HepG2 (cell line): ENCODE results near the gene SAC3D1. TPM values are rescaled to one million over a fixed set of nuclear protein-coding genes. Genes with fewer than 3 reads are reported as not detected.

Source experiments
- CEBPB ChIP-seq: IDR thresholded peaks from 2 replicates; pipeline ENCODE4 v1.6.1; 2011; ENCODE audit warnings: low read depth, low read length, improper control_type of control experiment, borderline replicate concordance
- EED ChIP-seq: sonication (generic); formaldehyde crosslinking; IDR thresholded peaks from 2 replicates; pipeline ENCODE4 v1.5.0; 2020; ENCODE audit warnings: mild to moderate bottlenecking, missing genetic modification reagents
- ELF4 ChIP-seq: sonication (generic); formaldehyde crosslinking; IDR thresholded peaks from 2 replicates; pipeline ENCODE4 v1.5.0; 2020; ENCODE audit warnings: missing genetic modification reagents, mild to moderate bottlenecking, moderate library complexity, borderline replicate concordance
- ETV6 ChIP-seq: sonication (generic); formaldehyde crosslinking; conservative IDR thresholded peaks from 2 replicates; pipeline ENCODE4 v1.4.0; 2020; ENCODE audit warnings: missing genetic modification reagents
- PAX8 ChIP-seq: sonication (generic); formaldehyde crosslinking; IDR thresholded peaks from 2 replicates; pipeline ENCODE4 v1.8.0; 2022; ENCODE audit warnings: mild to moderate bottlenecking, missing genetic modification reagents, borderline replicate concordance
- TOPORS ChIP-seq: sonication (generic); formaldehyde crosslinking; IDR thresholded peaks from 2 replicates; pipeline ENCODE4 v1.8.0; 2023; ENCODE audit warnings: mild to moderate bottlenecking, missing genetic modification reagents
- ZNF230 ChIP-seq: sonication (generic); formaldehyde crosslinking; IDR thresholded peaks from 2 replicates; pipeline ENCODE4 v1.4.0; 2020; ENCODE audit warnings: mild to moderate bottlenecking, missing genetic modification reagents
- ZNF605 ChIP-seq: sonication (generic); formaldehyde crosslinking; IDR thresholded peaks from 2 replicates; pipeline ENCODE4 v1.8.0; 2022; ENCODE audit warnings: mild to moderate bottlenecking, missing genetic modification reagents
- ZNF616 ChIP-seq: sonication (generic); formaldehyde crosslinking; IDR thresholded peaks from 2 replicates; pipeline ENCODE4 v1.5.0; 2020; ENCODE audit warnings: low read depth, mild to moderate bottlenecking, missing genetic modification reagents
- ZSCAN12 ChIP-seq: sonication (generic); formaldehyde crosslinking; IDR thresholded peaks from 2 replicates; pipeline ENCODE4 v1.9.0; 2021; ENCODE audit warnings: mild to moderate bottlenecking, missing genetic modification reagents
- polyA plus RNA-seq, 8 experiments: library from polyadenylated mRNA; depleted of rRNA in 3 of 8; stranded (reverse) in 7 of 8; unstranded in 1 of 8; fragments of >200 nt; fragmentation: Illumina TruSeq in 4 of 8; extraction: Trizol in 4 of 8; gene quantifications; 2 replicates each; pipeline versions ENCODE4 v1.2.1 to v1.2.3, GENCODE V29; 2011 to 2016; ENCODE audit warnings: low read depth in 4 of 8, missing spikeins in 1 of 8, mixed read lengths in 1 of 8; ENCODE audit not compliant: insufficient read depth in 1 of 8
- total RNA-seq, 5 experiments: library from RNA; depleted of rRNA; stranded (reverse); fragments of >200 nt; fragmentation: Illumina TruSeq; extraction: Trizol; gene quantifications; 2 replicates each; pipeline ENCODE4 v1.2.3, GENCODE V29; 2016; ENCODE audit warnings: low read depth in 1 of 5
- TF ChIP-seq, protein P1 (sequence below): sonication (generic); formaldehyde crosslinking; IDR thresholded peaks from 2 replicates; pipeline ENCODE4 v1.5.0; 2020; ENCODE audit warnings: mild to moderate bottlenecking, missing genetic modification reagents
- TF ChIP-seq, protein P2 (sequence below): sonication (generic); formaldehyde crosslinking; IDR thresholded peaks from 2 replicates; pipeline ENCODE4 v1.5.1; 2020; ENCODE audit warnings: missing genetic modification reagents, mild to moderate bottlenecking, borderline replicate concordance
- TF ChIP-seq, protein P3 (sequence below): sonication (generic); formaldehyde crosslinking; IDR thresholded peaks from 2 replicates; pipeline ENCODE4 v1.4.0; 2020; ENCODE audit warnings: missing genetic modification reagents, borderline replicate concordance
- TF ChIP-seq, protein P4 (sequence below): IDR thresholded peaks from 2 replicates; pipeline ENCODE4 v1.6.1; 2018; ENCODE audit warnings: missing genetic modification reagents, mild to moderate bottlenecking, missing compliant biosample characterization
- TF ChIP-seq, protein P5 (sequence below): sonication (generic); formaldehyde crosslinking; IDR thresholded peaks from 2 replicates; pipeline ENCODE4 v1.5.0; 2020; ENCODE audit warnings: missing genetic modification reagents, mild to moderate bottlenecking, borderline replicate concordance

SAC3D1 gene
- total and polyA plus RNA-seq, 2 of the 13 experiments (the other 11 are each of a cell fraction or from before 2014, with no cell fraction given): 7.4 to 36.3 TPM

DNA sequence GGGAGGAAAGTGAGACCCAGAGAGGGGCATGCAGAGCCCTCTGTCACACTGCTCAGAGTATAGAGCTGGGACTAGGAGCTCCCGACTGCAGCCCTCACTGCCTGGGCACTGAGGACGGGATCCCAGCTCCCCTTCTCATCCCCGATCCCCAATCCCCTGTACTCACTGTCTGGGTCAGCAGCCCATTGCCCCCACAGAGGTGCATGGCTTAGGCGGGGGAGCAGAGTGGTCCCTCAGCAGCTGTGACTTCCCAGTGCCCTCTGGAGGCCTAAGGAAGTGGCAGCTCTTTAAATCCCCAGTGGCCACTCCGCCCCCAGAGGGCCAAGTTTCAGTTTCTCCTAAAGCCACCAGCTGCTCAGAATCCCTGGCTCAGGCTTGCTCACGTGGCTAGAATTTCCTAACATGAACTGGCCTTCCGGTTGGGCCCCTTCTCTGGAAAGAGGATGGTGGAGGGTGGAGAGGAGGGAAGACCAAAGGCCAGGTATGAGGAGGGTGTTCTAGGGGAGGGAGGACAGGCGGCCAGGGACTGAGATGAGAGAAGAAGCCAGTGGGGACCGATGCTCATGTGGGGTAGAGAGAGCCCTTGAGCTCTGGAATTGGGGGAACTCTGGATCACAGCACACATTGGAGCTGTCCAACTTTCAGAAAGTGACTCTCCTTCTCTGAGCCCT, 44.2 kb upstream of the SAC3D1 start, which contains the start of gene BATF2 (continued):
- TF ChIP-seq, protein P1, sequence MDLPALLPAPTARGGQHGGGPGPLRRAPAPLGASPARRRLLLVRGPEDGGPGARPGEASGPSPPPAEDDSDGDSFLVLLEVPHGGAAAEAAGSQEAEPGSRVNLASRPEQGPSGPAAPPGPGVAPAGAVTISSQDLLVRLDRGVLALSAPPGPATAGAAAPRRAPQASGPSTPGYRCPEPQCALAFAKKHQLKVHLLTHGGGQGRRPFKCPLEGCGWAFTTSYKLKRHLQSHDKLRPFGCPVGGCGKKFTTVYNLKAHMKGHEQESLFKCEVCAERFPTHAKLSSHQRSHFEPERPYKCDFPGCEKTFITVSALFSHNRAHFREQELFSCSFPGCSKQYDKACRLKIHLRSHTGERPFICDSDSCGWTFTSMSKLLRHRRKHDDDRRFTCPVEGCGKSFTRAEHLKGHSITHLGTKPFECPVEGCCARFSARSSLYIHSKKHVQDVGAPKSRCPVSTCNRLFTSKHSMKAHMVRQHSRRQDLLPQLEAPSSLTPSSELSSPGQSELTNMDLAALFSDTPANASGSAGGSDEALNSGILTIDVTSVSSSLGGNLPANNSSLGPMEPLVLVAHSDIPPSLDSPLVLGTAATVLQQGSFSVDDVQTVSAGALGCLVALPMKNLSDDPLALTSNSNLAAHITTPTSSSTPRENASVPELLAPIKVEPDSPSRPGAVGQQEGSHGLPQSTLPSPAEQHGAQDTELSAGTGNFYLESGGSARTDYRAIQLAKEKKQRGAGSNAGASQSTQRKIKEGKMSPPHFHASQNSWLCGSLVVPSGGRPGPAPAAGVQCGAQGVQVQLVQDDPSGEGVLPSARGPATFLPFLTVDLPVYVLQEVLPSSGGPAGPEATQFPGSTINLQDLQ (CRISPR knock-in tag): peak; percentile 68; the same call in 1 of the 2 replicates
- TF ChIP-seq ETV6 (CRISPR knock-in tag): no peak
- TF ChIP-seq ZNF616 (CRISPR knock-in tag): 0 out of 2 replicates have a peak, but pooled peaks have one; percentile 41
- peak; percentile 76; the same call in 1 of the 2 replicates for TF ChIP-seq ELF4 (CRISPR knock-in tag)
- TF ChIP-seq, protein P2, sequence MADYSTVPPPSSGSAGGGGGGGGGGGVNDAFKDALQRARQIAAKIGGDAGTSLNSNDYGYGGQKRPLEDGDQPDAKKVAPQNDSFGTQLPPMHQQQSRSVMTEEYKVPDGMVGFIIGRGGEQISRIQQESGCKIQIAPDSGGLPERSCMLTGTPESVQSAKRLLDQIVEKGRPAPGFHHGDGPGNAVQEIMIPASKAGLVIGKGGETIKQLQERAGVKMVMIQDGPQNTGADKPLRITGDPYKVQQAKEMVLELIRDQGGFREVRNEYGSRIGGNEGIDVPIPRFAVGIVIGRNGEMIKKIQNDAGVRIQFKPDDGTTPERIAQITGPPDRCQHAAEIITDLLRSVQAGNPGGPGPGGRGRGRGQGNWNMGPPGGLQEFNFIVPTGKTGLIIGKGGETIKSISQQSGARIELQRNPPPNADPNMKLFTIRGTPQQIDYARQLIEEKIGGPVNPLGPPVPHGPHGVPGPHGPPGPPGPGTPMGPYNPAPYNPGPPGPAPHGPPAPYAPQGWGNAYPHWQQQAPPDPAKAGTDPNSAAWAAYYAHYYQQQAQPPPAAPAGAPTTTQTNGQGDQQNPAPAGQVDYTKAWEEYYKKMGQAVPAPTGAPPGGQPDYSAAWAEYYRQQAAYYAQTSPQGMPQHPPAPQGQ (CRISPR knock-in tag): no peak
- no peak for TF ChIP-seq CEBPB
- peak; percentile 58; the same call in 1 of the 2 replicates for TF ChIP-seq ZNF230 (CRISPR knock-in tag)
- TF ChIP-seq, protein P3, sequence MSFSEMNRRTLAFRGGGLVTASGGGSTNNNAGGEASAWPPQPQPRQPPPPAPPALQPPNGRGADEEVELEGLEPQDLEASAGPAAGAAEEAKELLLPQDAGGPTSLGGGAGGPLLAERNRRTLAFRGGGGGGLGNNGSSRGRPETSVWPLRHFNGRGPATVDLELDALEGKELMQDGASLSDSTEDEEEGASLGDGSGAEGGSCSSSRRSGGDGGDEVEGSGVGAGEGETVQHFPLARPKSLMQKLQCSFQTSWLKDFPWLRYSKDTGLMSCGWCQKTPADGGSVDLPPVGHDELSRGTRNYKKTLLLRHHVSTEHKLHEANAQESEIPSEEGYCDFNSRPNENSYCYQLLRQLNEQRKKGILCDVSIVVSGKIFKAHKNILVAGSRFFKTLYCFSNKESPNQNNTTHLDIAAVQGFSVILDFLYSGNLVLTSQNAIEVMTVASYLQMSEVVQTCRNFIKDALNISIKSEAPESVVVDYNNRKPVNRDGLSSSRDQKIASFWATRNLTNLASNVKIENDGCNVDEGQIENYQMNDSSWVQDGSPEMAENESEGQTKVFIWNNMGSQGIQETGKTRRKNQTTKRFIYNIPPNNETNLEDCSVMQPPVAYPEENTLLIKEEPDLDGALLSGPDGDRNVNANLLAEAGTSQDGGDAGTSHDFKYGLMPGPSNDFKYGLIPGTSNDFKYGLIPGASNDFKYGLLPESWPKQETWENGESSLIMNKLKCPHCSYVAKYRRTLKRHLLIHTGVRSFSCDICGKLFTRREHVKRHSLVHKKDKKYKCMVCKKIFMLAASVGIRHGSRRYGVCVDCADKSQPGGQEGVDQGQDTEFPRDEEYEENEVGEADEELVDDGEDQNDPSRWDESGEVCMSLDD (CRISPR knock-in tag): no peak; the same call in 1 of the 2 replicates
- no peak for TF ChIP-seq EED
- TF ChIP-seq ZNF605 (CRISPR knock-in tag): peak; percentile 78; the same call in 1 of the 2 replicates
- no peak for TF ChIP-seq TOPORS (CRISPR knock-in tag)
- TF ChIP-seq, protein P4, sequence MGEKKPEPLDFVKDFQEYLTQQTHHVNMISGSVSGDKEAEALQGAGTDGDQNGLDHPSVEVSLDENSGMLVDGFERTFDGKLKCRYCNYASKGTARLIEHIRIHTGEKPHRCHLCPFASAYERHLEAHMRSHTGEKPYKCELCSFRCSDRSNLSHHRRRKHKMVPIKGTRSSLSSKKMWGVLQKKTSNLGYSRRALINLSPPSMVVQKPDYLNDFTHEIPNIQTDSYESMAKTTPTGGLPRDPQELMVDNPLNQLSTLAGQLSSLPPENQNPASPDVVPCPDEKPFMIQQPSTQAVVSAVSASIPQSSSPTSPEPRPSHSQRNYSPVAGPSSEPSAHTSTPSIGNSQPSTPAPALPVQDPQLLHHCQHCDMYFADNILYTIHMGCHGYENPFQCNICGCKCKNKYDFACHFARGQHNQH (CRISPR knock-in tag): peak; percentile 72
- no peak for TF ChIP-seq ZSCAN12 (CRISPR knock-in tag)
- TF ChIP-seq, protein P5, sequence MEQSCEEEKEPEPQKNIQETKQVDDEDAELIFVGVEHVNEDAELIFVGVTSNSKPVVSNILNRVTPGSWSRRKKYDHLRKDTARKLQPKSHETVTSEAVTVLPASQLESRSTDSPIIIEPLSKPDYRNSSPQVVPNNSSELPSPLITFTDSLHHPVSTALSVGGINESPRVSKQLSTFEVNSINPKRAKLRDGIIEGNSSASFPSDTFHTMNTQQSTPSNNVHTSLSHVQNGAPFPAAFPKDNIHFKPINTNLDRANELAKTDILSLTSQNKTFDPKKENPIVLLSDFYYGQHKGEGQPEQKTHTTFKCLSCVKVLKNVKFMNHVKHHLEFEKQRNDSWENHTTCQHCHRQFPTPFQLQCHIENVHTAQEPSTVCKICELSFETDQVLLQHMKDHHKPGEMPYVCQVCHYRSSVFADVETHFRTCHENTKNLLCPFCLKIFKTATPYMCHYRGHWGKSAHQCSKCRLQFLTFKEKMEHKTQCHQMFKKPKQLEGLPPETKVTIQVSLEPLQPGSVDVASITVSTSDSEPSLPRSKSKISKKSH (CRISPR knock-in tag): peak; percentile 65; the same call in 1 of the 2 replicates
- no peak for TF ChIP-seq PAX8 (CRISPR knock-in tag)
